GM12891 (cell line): ENCODE results near the gene TARP.

Experiments used
- POLR2A ChIP-seq: IDR thresholded peaks from 2 replicates; pipeline ENCODE4 v1.6.1; 2011; ENCODE audit warnings: low read depth, low read length, control low read depth
- POLR2AphosphoS5 ChIP-seq: IDR thresholded peaks from 2 replicates; pipeline ENCODE4 v1.6.1; 2011; ENCODE audit warnings: low read depth, low read length, control low read depth
- POU2F2 ChIP-seq: IDR thresholded peaks from 2 replicates; pipeline ENCODE4 v1.6.1; 2011; ENCODE audit warnings: low read depth, mild to moderate bottlenecking, control low read depth, low read length, moderate library complexity
- TAF1 ChIP-seq: IDR thresholded peaks from 2 replicates; pipeline ENCODE4 v1.6.1; 2011; ENCODE audit warnings: low read depth, low read length, control low read depth

DNA sequence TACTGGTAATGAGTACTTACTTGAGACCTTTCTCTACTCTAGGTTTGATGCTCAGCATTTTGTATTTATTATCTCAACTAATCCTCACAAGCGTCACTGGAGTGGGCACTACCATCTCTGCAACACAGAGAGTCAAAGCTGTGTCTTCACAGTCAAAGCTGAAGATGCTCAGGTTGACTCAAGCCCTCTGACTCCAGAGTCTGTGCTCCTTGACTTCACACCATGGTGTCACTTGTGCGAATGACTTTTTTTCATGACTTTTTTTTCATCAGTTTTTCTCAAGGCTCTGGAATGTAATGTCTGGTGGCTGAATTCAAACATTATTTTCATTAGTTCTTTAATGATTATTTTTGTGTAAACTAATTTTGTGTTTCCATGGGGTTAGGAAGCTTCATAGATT lies 30.4 kb upstream of the TARP start:
- no peak for TF ChIP-seq POLR2A
- TF ChIP-seq POLR2AphosphoS5: no peak
- no peak for TF ChIP-seq TAF1
- TF ChIP-seq POU2F2: no peak
